Measurements from ENCODE around the gene GSE1. TPM values are rescaled to one million over a fixed set of nuclear protein-coding genes. Genes with fewer than 3 reads are reported as not detected.

The GSE1 gene
- total RNA-seq, 4 donors from 2014 or later, result 100 to 139 (median 120) TPM

DNA sequence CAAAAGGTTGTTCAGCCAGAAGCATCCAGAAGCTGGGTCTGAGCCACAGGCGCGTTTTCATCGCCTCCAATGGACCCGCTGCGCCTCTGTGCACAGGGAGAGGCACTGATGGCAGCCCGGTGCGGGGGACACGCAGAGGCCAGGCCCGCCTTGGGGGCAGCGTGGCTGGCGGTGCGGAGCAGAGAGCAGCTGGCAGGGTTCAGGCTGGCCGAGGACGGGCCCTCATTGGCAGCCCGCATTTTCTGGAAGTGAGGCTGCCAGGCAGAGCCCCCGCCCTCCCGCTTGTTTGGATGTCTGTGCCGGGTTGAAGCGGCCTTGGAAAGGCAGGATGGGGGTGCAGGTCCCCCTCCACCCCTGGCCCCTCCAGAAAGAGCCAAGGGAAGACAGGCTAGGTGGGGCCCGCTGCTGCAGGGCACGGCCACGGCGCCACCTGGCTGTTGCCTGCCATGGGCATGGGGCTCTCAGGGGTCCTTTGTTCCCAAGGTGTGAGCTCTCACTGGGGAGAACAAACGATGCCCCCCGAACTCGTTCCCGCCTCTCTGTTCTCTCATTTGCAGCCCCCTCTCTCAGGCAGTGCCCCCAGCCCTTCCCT, 18.8 kb downstream of the GSE1 start:
- DNase-seq, result no peak
- Histone ChIP-seq H3K4me1 (peaks cover 0 to 16% (median 0%) of the 10 kb centered on the region in 4 donors), H3K4me3 (no peak overlapping the region), H3K36me3 (no peaks in the 10 kb centered on the region), H3K27ac (no peak overlapping the region), H3K27me3 (no peaks in the 10 kb centered on the region), H3K9me3 (no peaks in the 10 kb centered on the region)
- intact Hi-C loops (cut with DNase I; ENCODE audit: low total_unique reads) (no loop called here), in situ Hi-C loops (cut with MboI; ENCODE audit: low pct_ligation_motif_present in 1 of 4, low pct_unique_long_range_greater_than_20kb in 1 of 4, low sequenced_read_pairs in 3 of 4) (no loop called here)
- WGBS, 2 donors (ENCODE audit: low coverage in 1 of 2), result 89% methylated on average over 23 of the region's 27 CpGs; no CpG with 5 or more reads in 1 of the 2 donors
- TF ChIP-seq POLR2A (IDR thresholded peaks at IDR 0.05), result no peak
- TF ChIP-seq, protein P1, sequence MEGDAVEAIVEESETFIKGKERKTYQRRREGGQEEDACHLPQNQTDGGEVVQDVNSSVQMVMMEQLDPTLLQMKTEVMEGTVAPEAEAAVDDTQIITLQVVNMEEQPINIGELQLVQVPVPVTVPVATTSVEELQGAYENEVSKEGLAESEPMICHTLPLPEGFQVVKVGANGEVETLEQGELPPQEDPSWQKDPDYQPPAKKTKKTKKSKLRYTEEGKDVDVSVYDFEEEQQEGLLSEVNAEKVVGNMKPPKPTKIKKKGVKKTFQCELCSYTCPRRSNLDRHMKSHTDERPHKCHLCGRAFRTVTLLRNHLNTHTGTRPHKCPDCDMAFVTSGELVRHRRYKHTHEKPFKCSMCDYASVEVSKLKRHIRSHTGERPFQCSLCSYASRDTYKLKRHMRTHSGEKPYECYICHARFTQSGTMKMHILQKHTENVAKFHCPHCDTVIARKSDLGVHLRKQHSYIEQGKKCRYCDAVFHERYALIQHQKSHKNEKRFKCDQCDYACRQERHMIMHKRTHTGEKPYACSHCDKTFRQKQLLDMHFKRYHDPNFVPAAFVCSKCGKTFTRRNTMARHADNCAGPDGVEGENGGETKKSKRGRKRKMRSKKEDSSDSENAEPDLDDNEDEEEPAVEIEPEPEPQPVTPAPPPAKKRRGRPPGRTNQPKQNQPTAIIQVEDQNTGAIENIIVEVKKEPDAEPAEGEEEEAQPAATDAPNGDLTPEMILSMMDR (IDR thresholded peaks at IDR 0.05), result no peak
- TF ChIP-seq EP300 (IDR thresholded peaks at IDR 0.05; ENCODE audit: low read depth), result no peak
- no peak for TF ChIP-seq POLR2AphosphoS5 (IDR thresholded peaks at IDR 0.05)

DNA sequence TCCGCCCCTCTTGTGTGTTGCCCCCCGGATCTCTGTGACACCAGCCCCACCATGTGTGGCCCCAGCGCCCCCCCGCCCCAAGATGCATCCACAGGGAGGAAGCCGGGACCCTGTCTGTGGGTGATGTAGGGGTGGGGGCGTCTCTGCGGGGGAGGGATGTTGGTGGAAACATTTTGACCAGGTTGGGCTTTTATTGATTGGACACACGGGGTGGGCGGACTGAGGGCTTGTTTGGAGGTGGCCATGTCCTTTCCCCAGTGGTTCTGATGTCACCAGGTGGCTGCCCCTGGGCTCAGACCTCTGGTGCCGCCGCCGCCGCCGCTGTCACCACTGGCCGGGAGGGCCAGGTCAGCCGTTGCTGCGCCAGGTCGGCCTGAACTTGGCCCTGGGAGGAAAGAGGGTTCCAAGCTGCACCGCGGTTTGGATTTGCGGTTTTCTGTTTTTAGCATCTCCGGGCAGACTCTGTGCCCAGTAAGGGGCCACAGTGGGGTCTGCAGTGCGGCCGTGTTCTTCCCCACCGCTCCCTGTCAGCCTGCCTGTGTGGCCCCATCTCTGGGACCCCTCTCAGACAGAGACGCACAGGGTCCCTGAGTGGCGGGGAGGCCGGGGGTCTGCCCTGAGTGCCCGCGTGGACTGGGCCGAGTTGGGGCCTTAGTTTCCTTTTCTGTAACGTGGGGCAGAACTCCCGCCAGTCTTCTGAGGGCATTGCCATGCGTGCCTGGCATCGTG, 19.8 kb downstream of the GSE1 start:
- Histone ChIP-seq H3K9me3 (no peaks in the 10 kb centered on the region), H3K27me3 (no peaks in the 10 kb centered on the region), H3K4me3 (no peak overlapping the region), H3K27ac (no peak overlapping the region), H3K36me3 (no peaks in the 10 kb centered on the region), H3K4me1 (peaks cover 0 to 7% (median 0%) of the 10 kb centered on the region in 4 donors)
- DNase-seq, result no peak
- 80 to 92% methylated on average over 1 to 34 of the region's 35 CpGs for WGBS, 2 donors (ENCODE audit: low coverage in 1 of 2)
- TF ChIP-seq, protein P1 (IDR thresholded peaks at IDR 0.05), result no peak
- TF ChIP-seq POLR2AphosphoS5 (IDR thresholded peaks at IDR 0.05) (no peak), POLR2A (IDR thresholded peaks at IDR 0.05) (no peak), EP300 (IDR thresholded peaks at IDR 0.05; ENCODE audit: low read depth) (no peak)
- intact Hi-C loops (cut with DNase I; ENCODE audit: low total_unique reads) (no loop called here), in situ Hi-C loops (cut with MboI; ENCODE audit: low pct_ligation_motif_present in 1 of 4, low pct_unique_long_range_greater_than_20kb in 1 of 4, low sequenced_read_pairs in 3 of 4) (no loop called here)

DNA sequence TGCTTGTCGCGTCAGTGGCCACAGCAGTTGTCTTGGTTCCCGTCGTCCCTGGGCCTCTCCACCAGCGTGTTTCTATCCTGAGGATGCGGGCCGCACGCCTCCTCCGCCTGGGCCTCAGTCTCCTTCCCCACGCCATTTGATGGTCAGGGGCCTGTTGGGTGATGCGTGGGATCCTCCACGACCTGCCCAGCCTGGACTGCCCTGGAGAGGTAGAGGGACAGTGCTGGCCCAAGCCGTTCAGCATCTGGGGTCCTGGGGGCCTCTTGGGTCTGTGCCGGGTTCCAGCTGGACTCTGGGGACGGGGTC, 20.3 kb downstream of the GSE1 start:
- intact Hi-C loops (cut with DNase I; ENCODE audit: low total_unique reads) (no loop called here), in situ Hi-C loops (cut with MboI; ENCODE audit: low pct_ligation_motif_present in 1 of 4, low pct_unique_long_range_greater_than_20kb in 1 of 4, low sequenced_read_pairs in 3 of 4) (no loop called here)
- Histone ChIP-seq H3K4me1 (peaks cover 0 to 1% (median 0%) of the 10 kb centered on the region in 4 donors), H3K36me3 (no peaks in the 10 kb centered on the region), H3K27ac (no peak overlapping the region), H3K4me3 (no peak overlapping the region), H3K27me3 (no peaks in the 10 kb centered on the region), H3K9me3 (no peaks in the 10 kb centered on the region)
- WGBS, 2 donors (ENCODE audit: low coverage in 1 of 2), result 97% methylated on average over 11 of the region's 15 CpGs; no CpG with 5 or more reads in 1 of the 2 donors
- no peak for TF ChIP-seq POLR2A (IDR thresholded peaks at IDR 0.05)
- TF ChIP-seq EP300 (IDR thresholded peaks at IDR 0.05; ENCODE audit: low read depth), result no peak
- TF ChIP-seq, protein P1 (IDR thresholded peaks at IDR 0.05), result no peak
- no peak for TF ChIP-seq POLR2AphosphoS5 (IDR thresholded peaks at IDR 0.05)
- no peak for DNase-seq

DNA sequence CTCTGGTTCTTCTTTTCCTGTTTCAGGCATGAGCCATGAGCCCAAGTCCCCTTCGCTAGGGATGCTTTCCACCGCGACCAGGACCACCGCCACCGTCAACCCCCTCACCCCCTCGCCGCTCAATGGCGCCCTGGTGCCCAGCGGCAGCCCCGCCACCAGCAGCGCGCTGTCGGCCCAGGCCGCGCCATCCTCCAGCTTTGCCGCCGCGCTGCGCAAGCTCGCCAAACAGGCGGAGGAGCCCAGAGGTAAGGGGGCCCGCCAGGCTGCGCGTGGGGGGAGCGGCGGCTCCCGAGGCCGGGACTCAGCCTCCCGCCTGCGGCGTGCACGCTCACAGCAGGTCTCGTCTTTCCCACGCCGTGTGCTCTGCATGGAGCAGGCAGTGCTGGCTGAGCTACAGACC, 20.8 kb downstream of the GSE1 start:
- in situ Hi-C loops (cut with MboI; ENCODE audit: low pct_ligation_motif_present in 1 of 4, low pct_unique_long_range_greater_than_20kb in 1 of 4, low sequenced_read_pairs in 3 of 4), result no loop called here
- WGBS, 2 donors (ENCODE audit: low coverage in 1 of 2), result 94% methylated on average over 24 of the region's 35 CpGs; no CpG with 5 or more reads in 1 of the 2 donors
- Histone ChIP-seq H3K9me3 (no peaks in the 10 kb centered on the region), H3K27me3 (no peaks in the 10 kb centered on the region), H3K36me3 (no peaks in the 10 kb centered on the region), H3K4me3 (no peak overlapping the region), H3K4me1 (peaks cover 0 to 2% (median 1%) of the 10 kb centered on the region in 4 donors), H3K27ac (no peak overlapping the region)
- DNase-seq, result no peak
- TF ChIP-seq, protein P1 (IDR thresholded peaks at IDR 0.05), result no peak
- TF ChIP-seq POLR2A (IDR thresholded peaks at IDR 0.05) (no peak), EP300 (IDR thresholded peaks at IDR 0.05; ENCODE audit: low read depth) (no peak), POLR2AphosphoS5 (IDR thresholded peaks at IDR 0.05) (no peak)
- intact Hi-C loops (cut with DNase I; ENCODE audit: low total_unique reads), result no loop called here
